Breast epithelium (tissue), 3 donors: Measurements from ENCODE around the gene PDCD4.

Experiments used
- POLR2A ChIP-seq: fragments of 450-650 bp; IDR thresholded peaks from one replicate; pipeline ENCODE4 v1.6.1; 2016; ENCODE audit warnings: antibody characterized with exemption, mild to moderate bottlenecking, moderate library complexity
- TF ChIP-seq, protein P1 (sequence below), 3 donors: fragments of 450-650 bp; IDR thresholded peaks; one replicate each; pipeline ENCODE4 v1.5.1; 2016 to 2017; ENCODE audit warnings: antibody characterized with exemption in 3 of 3, mild to moderate bottlenecking in 3 of 3, moderate library complexity in 3 of 3

DNA sequence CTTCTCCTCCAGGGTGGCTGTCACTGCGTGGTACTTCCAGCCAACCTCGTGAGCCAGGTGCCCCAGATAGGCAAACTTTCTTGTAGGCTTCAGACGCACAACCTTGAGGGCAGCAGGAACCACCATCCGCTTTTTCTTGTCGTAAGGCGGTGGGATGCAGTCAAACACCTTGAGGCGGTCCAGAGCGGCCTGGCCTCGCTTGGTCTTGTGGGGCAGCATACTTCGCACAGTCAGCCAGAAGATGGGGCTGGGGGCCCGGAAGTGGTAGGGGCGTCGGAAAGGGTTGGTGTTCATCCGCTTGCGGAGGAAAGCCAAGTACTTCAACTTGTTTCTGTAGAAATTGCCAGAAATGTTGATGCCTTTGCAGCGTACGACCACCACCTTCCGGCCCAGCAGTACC lies 65.0 kb downstream of the PDCD4 start:
- TF ChIP-seq, protein P1, sequence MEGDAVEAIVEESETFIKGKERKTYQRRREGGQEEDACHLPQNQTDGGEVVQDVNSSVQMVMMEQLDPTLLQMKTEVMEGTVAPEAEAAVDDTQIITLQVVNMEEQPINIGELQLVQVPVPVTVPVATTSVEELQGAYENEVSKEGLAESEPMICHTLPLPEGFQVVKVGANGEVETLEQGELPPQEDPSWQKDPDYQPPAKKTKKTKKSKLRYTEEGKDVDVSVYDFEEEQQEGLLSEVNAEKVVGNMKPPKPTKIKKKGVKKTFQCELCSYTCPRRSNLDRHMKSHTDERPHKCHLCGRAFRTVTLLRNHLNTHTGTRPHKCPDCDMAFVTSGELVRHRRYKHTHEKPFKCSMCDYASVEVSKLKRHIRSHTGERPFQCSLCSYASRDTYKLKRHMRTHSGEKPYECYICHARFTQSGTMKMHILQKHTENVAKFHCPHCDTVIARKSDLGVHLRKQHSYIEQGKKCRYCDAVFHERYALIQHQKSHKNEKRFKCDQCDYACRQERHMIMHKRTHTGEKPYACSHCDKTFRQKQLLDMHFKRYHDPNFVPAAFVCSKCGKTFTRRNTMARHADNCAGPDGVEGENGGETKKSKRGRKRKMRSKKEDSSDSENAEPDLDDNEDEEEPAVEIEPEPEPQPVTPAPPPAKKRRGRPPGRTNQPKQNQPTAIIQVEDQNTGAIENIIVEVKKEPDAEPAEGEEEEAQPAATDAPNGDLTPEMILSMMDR (IDR thresholded peaks at IDR 0.05), result no peak
- TF ChIP-seq POLR2A, result no peak
